Pancreas (tissue), 10 donors: ENCODE measurements around the gene ADAMTSL4. TPM values are rescaled to one million over a fixed set of nuclear protein-coding genes. Genes with fewer than 3 reads are reported as not detected.

Experiments used
- ATAC-seq, 4 donors: fragments of 200-7000 bp; cut with Tn5 transposase; one replicate each; pipeline versions ENCODE4 v1.8.0 to v1.9.1; 2020; ENCODE audit warnings: mild to moderate bottlenecking in 4 of 4, moderate library complexity in 4 of 4
- DNase-seq, 6 donors: peaks; one replicate each; pipeline ENCODE4 v3.0.0-alpha.2; 2020
- FAIRE-seq: peaks from 2 replicates; lab custom pipeline; 2012; peaks lifted over from hg19 to GRCh38; lab: Jason Lieb, UNC
- H3K27ac ChIP-seq, 4 donors: fragments of 200-600 bp; sonication (generic); 1 replicate in 3 of 4; 2 replicates in 1 of 4; pipeline versions ENCODE4 v1.5.0 to v1.8.0; 2020
- H3K27me3 ChIP-seq, 4 donors: fragments of 200-600 bp; one replicate each; pipeline ENCODE4 v1.8.0; 2021
- H3K36me3 ChIP-seq, 3 donors: fragments of 200-600 bp; sonication (generic) in 1 of 3; one replicate each; pipeline versions ENCODE4 v1.5.0 to v1.8.0; 2020 to 2021
- H3K4me1 ChIP-seq, 3 donors: fragments of 200-600 bp; one replicate each; pipeline ENCODE4 v1.8.0; 2021
- H3K4me3 ChIP-seq, 4 donors: fragments of 200-600 bp; sonication (generic) in 2 of 4; one replicate each; pipeline versions ENCODE4 v1.5.0 to v1.8.0; 2020 to 2021
- H3K9me3 ChIP-seq, 4 donors: fragments of 200-600 bp; one replicate each; pipeline ENCODE4 v1.8.0; 2021
- CTCF ChIP-seq, 4 donors: fragments of 200-600 bp; sonication (generic) in 3 of 4; IDR thresholded peaks; one replicate each; pipeline versions ENCODE4 v1.5.0 to v1.8.0; 2021; ENCODE audit warnings: antibody characterized with exemption in 4 of 4
- WGBS, 2 donors: extraction: QIAGEN DNeasy Blood & Tissue Kit; methylation state at CpG; one replicate each; pipeline ENCODE4 v1.1.7; 2013; 5-methylcytosine and 5-hydroxymethylcytosine counted together
- intact Hi-C, 3 donors: fragments of 100-400 bp; cut with DNase I; formaldehyde crosslinking; loops; one replicate each; pipeline versions ENCODE4 v1.11.1 to v1.14.2; 2022
- polyA plus RNA-seq, 2 donors: library from polyadenylated mRNA; stranded (reverse); fragments of 200-250 nt; gene quantifications; one replicate each; pipeline ENCODE4 v1.2.3, GENCODE V29; 2013
- total RNA-seq, 6 donors: library from RNA; stranded (reverse); fragmentation: NEBNext Ultra II Directional in 4 of 6; extraction: Animal tissue kit (Norgen Biotek cat#: 25700) in 4 of 6; gene quantifications; one replicate each; pipeline versions ENCODE4 v1.2.1 to v1.2.4, GENCODE V29; 2021 to 2023
- donor health status: healthy with polysubstance abuse.
- donor health status: DM: no; HTN: no; CAD: no; lungs with moderate emphysema.
- donor health status: DM: no; HTN: no; CAD: no.
- donor health status: control.
- donor health status: control.
- donor health status: Bipolar disorder and iron deficiency.
- donor health status: DM: yes; HTN: yes; CAD: no.
- donor health status: DM: no; HTN: no; CAD: no.
- donor health status: DM: no; HTN: no; CAD: no.
- donor health status: DM: yes; HTN: yes; CAD: no.

The ADAMTSL4 gene
- total and polyA plus RNA-seq, 8 donors = 1.3 to 8.0 (median 3.4) TPM

- no peak overlapping the region for H3K4me3 ChIP-seq
- DNase-seq = peak in 2 of 6 donors; percentile 42 to 75
- no peak for TF ChIP-seq CTCF (IDR thresholded peaks at IDR 0.05)
- no peak for FAIRE-seq
- intact Hi-C loops = no loop called here
- no peaks in the 10 kb centered on the region for H3K9me3 ChIP-seq
- H3K27me3 ChIP-seq = no peaks in the 10 kb centered on the region
- 68 to 85% methylated on average over 12 of the region's 12 CpGs for WGBS, 2 donors
- no peak for ATAC-seq
- peak overlapping the region in 2 of 4 donors; percentile 12 to 41 for H3K27ac ChIP-seq
- H3K36me3 ChIP-seq = no peaks in the 10 kb centered on the region
- peaks cover 0 to 8% (median 0%) of the 10 kb centered on the region in 3 donors for H3K4me1 ChIP-seq
Observed at GRCh38 chr1:150552911-150553289, 3.7 kb downstream of the ADAMTSL4 start.

GRCh38 chr1:150553392-150554085 lies 4.3 kb downstream of the ADAMTSL4 start:
- no peaks in the 10 kb centered on the region for H3K9me3 ChIP-seq
- no peaks in the 10 kb centered on the region for H3K36me3 ChIP-seq
- H3K27me3 ChIP-seq = no peaks in the 10 kb centered on the region
- H3K4me3 ChIP-seq = no peak overlapping the region
- no peak for TF ChIP-seq CTCF (IDR thresholded peaks at IDR 0.05)
- 82 to 85% methylated on average over 23 of the region's 23 CpGs for WGBS, 2 donors
- FAIRE-seq = no peak
- H3K4me1 ChIP-seq = peaks cover 0 to 8% (median 0%) of the 10 kb centered on the region in 3 donors
- no peak for ATAC-seq
- intact Hi-C loops = no loop called here
- no peak overlapping the region for H3K27ac ChIP-seq
- DNase-seq = peak in 2 of 6 donors; percentile 40 to 73

GRCh38 chr1:150554086-150554452 lies 4.9 kb downstream of the ADAMTSL4 start:
- Histone ChIP-seq H3K4me1 (peaks cover 0 to 8% (median 0%) of the 10 kb centered on the region in 3 donors), H3K36me3 (no peaks in the 10 kb centered on the region), H3K27me3 (no peaks in the 10 kb centered on the region), H3K27ac (no peak overlapping the region), H3K9me3 (no peaks in the 10 kb centered on the region), H3K4me3 (no peak overlapping the region)
- DNase-seq (peak in 1 of 6 donors; percentile 33), FAIRE-seq (no peak), ATAC-seq (no peak)
- 86 to 95% methylated on average over 7 to 8 of the region's 8 CpGs for WGBS, 2 donors
- TF ChIP-seq CTCF (IDR thresholded peaks at IDR 0.05) = no peak
- intact Hi-C loops = no loop called here

- H3K27me3 ChIP-seq = no peaks in the 10 kb centered on the region
- no peak for FAIRE-seq
- no peaks in the 10 kb centered on the region for H3K36me3 ChIP-seq
- no peak overlapping the region for H3K27ac ChIP-seq
- H3K9me3 ChIP-seq = no peaks in the 10 kb centered on the region
- no peak for TF ChIP-seq CTCF (IDR thresholded peaks at IDR 0.05)
- ATAC-seq = no peak
- intact Hi-C loops = no loop called here
- WGBS, 2 donors = 81 to 90% methylated on average over 19 of the region's 19 CpGs
- peaks cover 4 to 17% (median 5%) of the 10 kb centered on the region in 3 donors for H3K4me1 ChIP-seq
- H3K4me3 ChIP-seq = no peak overlapping the region
- peak in 1 of 6 donors; percentile 14 for DNase-seq
Observed at GRCh38 chr1:150555198-150555970, 6.2 kb downstream of the ADAMTSL4 start.
